H1 (cell line): ENCODE data around the gene USP30.

ENCODE experiments used
- GTF2F1 ChIP-seq: IDR thresholded peaks from 2 replicates; pipeline ENCODE4 v1.6.1; 2012; ENCODE audit warnings: low read depth, low read length, improper control_type of control experiment, borderline replicate concordance
- RFX5 ChIP-seq: IDR thresholded peaks from 2 replicates; pipeline ENCODE4 v1.6.1; 2011; ENCODE audit warnings: low read depth, low read length, improper control_type of control experiment, borderline replicate concordance
- TF ChIP-seq, protein P1 (sequence below), 3 experiments: IDR thresholded peaks; 1 replicate in 2 of 3; 2 replicates in 1 of 3; pipeline versions ENCODE4 v1.5.1 to v1.6.1; 2011; ENCODE audit warnings: low read length in 3 of 3, mild to moderate bottlenecking in 3 of 3, inconsistent platforms in 2 of 3, low read depth in 1 of 3, moderate library complexity in 1 of 3; ENCODE audit not compliant: insufficient read depth in 1 of 3; ENCODE audit errors: control extremely low read depth in 1 of 3

GRCh38 chr12:109053382-109054123 lies 1.2 kb downstream of the USP30 start:
- TF ChIP-seq, protein P1, sequence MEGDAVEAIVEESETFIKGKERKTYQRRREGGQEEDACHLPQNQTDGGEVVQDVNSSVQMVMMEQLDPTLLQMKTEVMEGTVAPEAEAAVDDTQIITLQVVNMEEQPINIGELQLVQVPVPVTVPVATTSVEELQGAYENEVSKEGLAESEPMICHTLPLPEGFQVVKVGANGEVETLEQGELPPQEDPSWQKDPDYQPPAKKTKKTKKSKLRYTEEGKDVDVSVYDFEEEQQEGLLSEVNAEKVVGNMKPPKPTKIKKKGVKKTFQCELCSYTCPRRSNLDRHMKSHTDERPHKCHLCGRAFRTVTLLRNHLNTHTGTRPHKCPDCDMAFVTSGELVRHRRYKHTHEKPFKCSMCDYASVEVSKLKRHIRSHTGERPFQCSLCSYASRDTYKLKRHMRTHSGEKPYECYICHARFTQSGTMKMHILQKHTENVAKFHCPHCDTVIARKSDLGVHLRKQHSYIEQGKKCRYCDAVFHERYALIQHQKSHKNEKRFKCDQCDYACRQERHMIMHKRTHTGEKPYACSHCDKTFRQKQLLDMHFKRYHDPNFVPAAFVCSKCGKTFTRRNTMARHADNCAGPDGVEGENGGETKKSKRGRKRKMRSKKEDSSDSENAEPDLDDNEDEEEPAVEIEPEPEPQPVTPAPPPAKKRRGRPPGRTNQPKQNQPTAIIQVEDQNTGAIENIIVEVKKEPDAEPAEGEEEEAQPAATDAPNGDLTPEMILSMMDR (IDR thresholded peaks at IDR 0.05; ENCODE audit: control extremely low read depth in 1 of 3, insufficient read depth in 1 of 3, low read depth in 1 of 3, low read length in 3 of 3): no peak
- TF ChIP-seq RFX5 (no peak), GTF2F1 (no peak)
